Myocyte (in vitro differentiated cells): ENCODE results near the gene SACM1L. TPM values are rescaled to one million over a fixed set of nuclear protein-coding genes. Genes with fewer than 3 reads are reported as not detected.

ENCODE experiments used
- DNase-seq: peaks from one replicate; pipeline ENCODE4 v3.0.0-alpha.2; 2012; ENCODE audit warnings: low read depth
- polyA plus RNA-seq: library from polyadenylated mRNA; unstranded; fragments of >200 nt; gene quantifications from one replicate; pipeline ENCODE4 v1.2.1, GENCODE V29; 2012; ENCODE audit warnings: missing spikeins
- total RNA-seq: library from RNA; depleted of rRNA; stranded (reverse); fragments of >200 nt; gene quantifications from 2 replicates; pipeline ENCODE4 v1.2.3, GENCODE V29; 2014

Gene SACM1L
- total RNA-seq, result 18.0 and 30.3 TPM in 2 replicates
- polyA plus RNA-seq, result 16.4 TPM

- DNase-seq, result peak; percentile 99
Measured at GRCh38 chr3:45688882-45689786, at the start of gene SACM1L. TSS of gene SACM1L (plus strand) at chr3:45689396. CDS start at chr3:45689466, 70 bp downstream.

- DNase-seq, result no peak
Measured at GRCh38 chr3:45640091-45640507, 49.1 kb upstream of the SACM1L start.

DNA sequence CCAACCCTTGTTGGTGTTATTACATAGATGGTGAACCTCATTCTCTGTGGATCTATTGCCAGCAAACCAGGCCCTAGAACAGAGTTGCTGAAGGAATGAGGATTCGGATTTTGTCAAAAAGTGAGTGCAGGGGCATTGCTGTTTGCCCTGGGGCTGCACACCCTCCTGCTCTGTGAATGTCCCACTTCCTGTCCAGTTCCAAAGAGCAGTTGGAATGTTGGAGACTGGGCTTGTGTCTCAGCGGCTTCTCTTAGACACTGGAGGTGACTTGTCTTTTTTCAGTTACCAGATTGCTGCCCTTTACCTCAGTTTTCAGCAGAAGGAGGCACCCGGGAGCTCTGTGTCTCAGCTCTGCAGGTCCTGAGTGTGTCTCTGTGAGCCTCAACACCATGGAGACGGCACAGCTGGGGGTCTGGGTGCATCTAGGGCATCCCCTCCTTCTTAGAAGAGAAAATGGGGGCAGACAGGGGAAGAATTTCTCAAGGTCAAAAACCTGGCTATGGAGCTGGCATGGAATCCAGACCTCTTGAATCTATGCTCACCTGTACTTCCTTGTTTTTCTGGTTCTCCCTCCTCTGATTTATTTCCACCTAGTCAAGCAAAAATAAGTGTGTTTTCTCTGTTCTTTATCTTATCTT lies 48.4 kb upstream of the SACM1L start:
- DNase-seq, result no peak

GRCh38 chr3:45641756-45642155 lies 47.4 kb upstream of the SACM1L start:
- no peak for DNase-seq

DNA sequence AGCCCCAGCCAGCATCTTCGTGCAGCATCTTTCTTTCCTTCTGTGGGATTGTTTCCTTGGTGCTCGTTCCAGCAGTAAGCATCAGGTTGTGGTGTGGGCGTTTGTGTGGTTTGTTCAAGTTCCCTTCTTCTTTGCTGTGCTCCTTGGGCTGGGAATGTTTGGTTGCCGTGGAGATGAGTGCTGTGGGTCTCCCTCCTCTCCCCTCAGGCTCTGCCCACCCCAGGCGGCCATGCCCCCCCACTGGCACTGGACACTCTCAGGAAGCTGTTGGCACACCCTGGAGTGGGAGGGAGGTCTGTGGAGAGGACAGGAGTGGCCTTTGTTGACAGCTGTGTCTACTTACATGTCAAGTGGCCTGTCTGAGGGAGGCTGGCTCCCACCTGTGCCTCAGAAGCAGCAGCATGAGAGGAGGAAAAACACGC lies 46.5 kb upstream of the SACM1L start:
- DNase-seq, result peak; percentile 84

GRCh38 chr3:45644063-45644790 lies 45.0 kb upstream of the SACM1L start:
- DNase-seq, result peak; percentile 47

DNA sequence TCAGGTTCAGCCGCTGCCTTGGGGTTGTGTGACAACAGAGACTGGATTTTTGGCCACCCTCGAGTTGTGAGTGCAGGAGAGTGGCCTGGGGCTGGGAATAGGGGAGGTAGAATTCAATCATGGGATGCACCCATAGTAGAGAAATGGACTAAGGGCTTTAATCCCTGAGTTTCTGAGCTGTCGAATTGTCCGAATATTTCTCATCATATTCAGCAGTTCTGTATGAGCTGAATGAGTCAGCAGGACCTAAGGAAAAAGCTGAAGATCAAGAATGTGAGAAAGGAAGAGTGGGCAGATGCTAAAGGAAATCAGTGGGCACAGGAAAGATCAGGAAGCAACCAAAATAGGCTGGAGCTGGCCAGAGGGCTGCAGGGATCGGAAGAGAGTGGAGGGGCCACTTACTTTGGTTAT lies 44.4 kb upstream of the SACM1L start:
- peak; percentile 64 for DNase-seq

GRCh38 chr3:45646051-45646585 lies 43.1 kb upstream of the SACM1L start:
- DNase-seq, result no peak

GRCh38 chr3:45647148-45647619 lies 42.0 kb upstream of the SACM1L start:
- peak; percentile 63 for DNase-seq

- no peak for DNase-seq
Measured at GRCh38 chr3:45653205-45653604, 36.0 kb upstream of the SACM1L start.

GRCh38 chr3:45654397-45654944 lies 34.7 kb upstream of the SACM1L start:
- DNase-seq, result no peak

DNA sequence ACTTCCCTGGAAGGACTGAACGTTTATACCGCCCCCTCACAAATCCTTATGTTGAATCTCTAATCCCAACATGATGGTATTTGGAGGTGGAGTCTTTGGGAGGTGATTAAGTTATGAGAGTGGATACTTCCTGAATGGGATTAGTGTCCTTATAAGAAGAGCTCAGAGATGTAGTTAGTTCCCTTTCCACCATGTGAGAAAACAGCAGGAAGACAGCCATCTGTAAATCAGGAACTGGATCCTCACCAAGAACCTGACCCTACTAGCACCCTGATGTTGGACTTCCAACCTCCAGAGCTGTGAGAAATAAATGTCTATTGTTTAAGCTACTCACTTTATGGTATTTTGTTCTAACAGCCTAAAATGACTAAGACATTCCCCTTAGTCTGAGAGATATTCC lies 33.3 kb upstream of the SACM1L start:
- DNase-seq, result no peak

GRCh38 chr3:45656575-45657363 lies 32.4 kb upstream of the SACM1L start:
- DNase-seq, result peak; percentile 92

DNA sequence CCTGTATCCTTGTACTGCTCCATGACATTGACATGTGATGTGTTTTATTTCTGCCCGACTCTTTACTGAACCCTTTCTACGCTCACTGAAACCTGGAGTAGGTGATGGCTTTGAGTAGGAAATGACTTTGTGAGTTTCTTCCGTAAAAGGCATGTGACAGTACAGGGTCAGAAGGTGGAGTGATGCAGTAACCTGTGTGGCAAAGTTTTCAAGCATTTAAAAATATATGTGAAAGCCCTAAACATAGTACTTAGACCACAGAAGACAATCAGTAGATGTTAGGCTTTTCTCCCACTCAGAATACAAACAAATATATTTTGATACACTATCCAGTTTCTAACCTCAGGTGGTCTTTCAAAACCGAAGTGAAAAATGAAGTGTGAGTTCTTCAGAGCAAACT lies 31.3 kb upstream of the SACM1L start:
- no peak for DNase-seq

DNA sequence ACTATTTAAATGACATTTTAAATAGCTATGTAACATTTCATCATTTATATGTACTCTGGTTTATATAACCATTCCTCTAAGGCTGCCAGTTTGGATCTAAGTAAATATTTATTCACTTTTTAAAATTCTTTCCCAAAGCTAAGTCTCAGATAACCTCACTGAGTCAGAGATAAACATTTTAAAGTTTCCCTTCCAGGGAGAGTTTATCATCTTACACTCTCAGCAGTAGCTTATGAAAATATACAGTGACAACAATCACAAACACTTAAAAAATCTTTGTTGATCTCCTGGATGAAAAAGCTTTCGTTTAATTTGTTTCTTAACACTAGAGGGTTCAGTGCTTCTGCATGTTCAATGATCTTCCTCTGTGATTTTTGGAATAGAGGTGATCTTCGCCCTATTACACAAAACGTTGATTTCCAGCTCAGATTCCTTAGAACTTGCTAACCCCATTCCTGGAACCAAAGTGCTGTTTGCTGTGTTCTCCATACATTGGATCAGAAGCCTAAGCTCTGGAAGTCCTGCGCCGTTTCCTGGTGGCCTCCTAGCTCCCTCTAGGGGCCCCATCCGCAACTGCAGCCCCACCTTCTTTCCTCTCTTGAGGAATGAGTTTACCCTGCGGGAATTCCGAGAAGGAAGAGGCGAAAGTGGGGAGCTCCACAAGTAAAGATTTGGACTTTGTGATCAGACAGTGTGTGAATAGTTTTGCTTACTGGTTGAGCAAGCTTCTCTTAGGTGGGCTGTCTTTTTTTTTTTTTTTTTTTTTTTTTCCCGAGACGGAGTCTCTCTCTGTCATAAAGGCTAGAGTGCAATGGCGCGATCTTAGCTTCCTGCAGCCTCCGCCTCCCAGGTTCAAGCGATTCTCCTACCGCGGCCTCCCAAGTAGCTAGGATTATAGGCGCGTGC lies 29.3 kb upstream of the SACM1L start:
- peak; percentile 71 for DNase-seq

DNA sequence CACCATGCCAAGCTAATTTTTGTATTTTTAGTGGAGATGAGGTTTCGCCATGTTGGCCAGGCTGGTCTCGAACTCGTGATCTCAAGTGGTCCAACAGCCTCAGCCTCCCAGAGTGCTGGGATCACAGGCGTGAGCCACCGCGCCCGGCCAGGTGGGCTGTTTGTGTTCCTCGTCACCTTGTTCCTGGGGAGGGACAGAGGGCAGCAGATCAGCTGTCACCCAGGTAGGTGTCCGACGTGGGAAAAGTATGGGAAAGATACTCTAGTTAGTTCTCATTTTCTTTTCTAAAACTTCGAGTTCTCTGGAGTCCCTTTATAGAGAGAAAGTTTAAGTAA lies 28.7 kb upstream of the SACM1L start:
- no peak for DNase-seq

DNA sequence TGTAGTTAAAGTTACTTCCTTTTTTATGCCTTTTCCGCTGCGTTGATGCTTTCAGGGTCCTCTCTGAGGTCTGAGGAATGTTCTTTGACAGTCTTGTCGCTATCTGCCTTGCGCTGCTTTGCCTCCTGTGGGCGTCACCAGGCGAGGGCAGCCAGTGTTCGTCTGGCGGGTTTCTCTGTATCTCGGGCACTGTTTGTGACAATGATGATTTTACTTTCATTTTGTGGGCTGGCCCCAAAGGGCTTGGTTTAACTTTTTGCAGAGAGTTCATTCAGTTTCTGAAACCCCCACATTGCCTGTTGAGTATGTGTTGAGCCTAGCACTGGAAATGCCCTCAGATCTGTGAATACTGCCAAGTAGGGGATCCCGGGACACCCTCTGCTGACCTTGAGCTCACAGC lies 24.6 kb upstream of the SACM1L start:
- no peak for DNase-seq

- DNase-seq, result peak; percentile 55
Measured at GRCh38 chr3:45665101-45665572, 24.1 kb upstream of the SACM1L start.
